Testis (tissue), 2 donors: ENCODE measurements around the gene MOSMO.

Experiments
- CTCF ChIP-seq, 3 experiments: fragments of 450-650 bp in 2 of 3; fragments of 200-600 bp in 1 of 3; sonication (generic) in 1 of 3; IDR thresholded peaks; one replicate each; pipeline ENCODE4 v1.5.1; 2016 to 2019; ENCODE audit warnings: antibody characterized with exemption in 3 of 3, mild to moderate bottlenecking in 2 of 3, moderate library complexity in 1 of 3
- POLR2A ChIP-seq: fragments of 450-650 bp; IDR thresholded peaks from one replicate; pipeline ENCODE4 v1.6.1; 2017; ENCODE audit warnings: antibody characterized with exemption, mild to moderate bottlenecking, moderate library complexity

- TF ChIP-seq CTCF (IDR thresholded peaks at IDR 0.05) (no peak), POLR2A (no peak)
These were observed 3.0 kb downstream of the MOSMO start for GRCh38 chr16:22010902-22011301.
